ENCODE measurements around the gene RBBP9.
"Not testable (repeated sequence)": the region's sequence is repeated elsewhere in the genome, so short reads cannot be mapped to it uniquely, and the experiment has no call there.

RBBP9 gene

GRCh38 chr20:18533491-18533890 lies 36.5 kb upstream of the RBBP9 start:
- 100% methylated on average over 1 of the region's 1 CpG for WGBS (ENCODE audit: insufficient coverage)
- Histone ChIP-seq H3K36me3 (ENCODE audit: control insufficient read depth in 4 of 4, insufficient read depth in 4 of 4, low read length in 3 of 4) (peaks cover 19 to 79% (median 55%) of the 10 kb centered on the region in 4 experiments), H3K4me3 (ENCODE audit: control insufficient read depth in 1 of 7, extremely low read depth in 1 of 7, insufficient read depth in 4 of 7, low read depth in 2 of 7, low read length in 6 of 7) (no peak overlapping the region), H3K27ac (ENCODE audit: insufficient read depth in 1 of 2, low read depth in 1 of 2, low read length in 2 of 2, poor library complexity in 1 of 2, severe bottlenecking in 2 of 2) (no peak overlapping the region), H3K4me1 (ENCODE audit: control extremely low read depth in 1 of 4, control insufficient read depth in 4 of 4, insufficient read depth in 4 of 4, low read length in 3 of 4) (no peaks in the 10 kb centered on the region), H3K9me3 (ENCODE audit: control extremely low read depth in 1 of 5, control insufficient read depth in 4 of 5, insufficient read depth in 2 of 5, low read depth in 1 of 5, low read length in 4 of 5) (peaks cover 0 to 3% (median 0%) of the 10 kb centered on the region in 5 experiments), H3K27me3 (replicated peaks in 2 of 5; ENCODE audit: control insufficient read depth in 4 of 5, insufficient read depth in 5 of 5, low read length in 4 of 5) (no peaks in the 10 kb centered on the region)
- ChIA-PET POLR2A (no interaction called here), CTCF (no interaction called here)
- no peak for DNase-seq

- no peak for DNase-seq
- Histone ChIP-seq H3K27me3 (replicated peaks in 2 of 5; ENCODE audit: control insufficient read depth in 4 of 5, insufficient read depth in 5 of 5, low read length in 4 of 5) (no peaks in the 10 kb centered on the region), H3K9me3 (ENCODE audit: control extremely low read depth in 1 of 5, control insufficient read depth in 4 of 5, insufficient read depth in 2 of 5, low read depth in 1 of 5, low read length in 4 of 5) (peaks cover 0 to 3% (median 0%) of the 10 kb centered on the region in 5 experiments), H3K36me3 (ENCODE audit: control insufficient read depth in 4 of 4, insufficient read depth in 4 of 4, low read length in 3 of 4) (peaks cover 20 to 83% (median 61%) of the 10 kb centered on the region in 4 experiments), H3K4me1 (ENCODE audit: control extremely low read depth in 1 of 4, control insufficient read depth in 4 of 4, insufficient read depth in 4 of 4, low read length in 3 of 4) (no peaks in the 10 kb centered on the region), H3K4me3 (ENCODE audit: control insufficient read depth in 1 of 7, extremely low read depth in 1 of 7, insufficient read depth in 4 of 7, low read depth in 2 of 7, low read length in 6 of 7) (no peak overlapping the region), H3K27ac (ENCODE audit: insufficient read depth in 1 of 2, low read depth in 1 of 2, low read length in 2 of 2, poor library complexity in 1 of 2, severe bottlenecking in 2 of 2) (no peak overlapping the region)
- WGBS (ENCODE audit: insufficient coverage): 91% methylated on average over 1 of the region's 6 CpGs
- ChIA-PET CTCF (no interaction called here), POLR2A (no interaction called here)
Measured at GRCh38 chr20:18532626-18533025, 35.6 kb upstream of the RBBP9 start.

GRCh38 chr20:18529041-18529440 lies 32.0 kb upstream of the RBBP9 start:
- CTCF ChIA-PET: no interaction called here
- POLR2A ChIA-PET: no interaction called here
- no peaks in the 10 kb centered on the region for H3K4me1 ChIP-seq (ENCODE audit: control extremely low read depth in 1 of 4, control insufficient read depth in 4 of 4, insufficient read depth in 4 of 4, low read length in 3 of 4)
- peaks cover 26 to 89% (median 74%) of the 10 kb centered on the region in 4 experiments for H3K36me3 ChIP-seq (ENCODE audit: control insufficient read depth in 4 of 4, insufficient read depth in 4 of 4, low read length in 3 of 4)
- no peaks in the 10 kb centered on the region for H3K9me3 ChIP-seq (ENCODE audit: control extremely low read depth in 1 of 5, control insufficient read depth in 4 of 5, insufficient read depth in 2 of 5, low read depth in 1 of 5, low read length in 4 of 5)
- DNase-seq: no peak
- no peaks in the 10 kb centered on the region for H3K27me3 ChIP-seq (replicated peaks in 2 of 5; ENCODE audit: control insufficient read depth in 4 of 5, insufficient read depth in 5 of 5, low read length in 4 of 5)
- H3K4me3 ChIP-seq (ENCODE audit: control insufficient read depth in 1 of 7, extremely low read depth in 1 of 7, insufficient read depth in 4 of 7, low read depth in 2 of 7, low read length in 6 of 7): no peak overlapping the region
- no peak overlapping the region for H3K27ac ChIP-seq (ENCODE audit: insufficient read depth in 1 of 2, low read depth in 1 of 2, low read length in 2 of 2, poor library complexity in 1 of 2, severe bottlenecking in 2 of 2)

- POLR2A ChIA-PET: no interaction called here
- Histone ChIP-seq H3K27ac (ENCODE audit: insufficient read depth in 1 of 2, low read depth in 1 of 2, low read length in 2 of 2, poor library complexity in 1 of 2, severe bottlenecking in 2 of 2) (no peak overlapping the region), H3K9me3 (ENCODE audit: control extremely low read depth in 1 of 5, control insufficient read depth in 4 of 5, insufficient read depth in 2 of 5, low read depth in 1 of 5, low read length in 4 of 5) (no peaks in the 10 kb centered on the region), H3K4me1 (ENCODE audit: control extremely low read depth in 1 of 4, control insufficient read depth in 4 of 4, insufficient read depth in 4 of 4, low read length in 3 of 4) (no peaks in the 10 kb centered on the region), H3K4me3 (ENCODE audit: control insufficient read depth in 1 of 7, extremely low read depth in 1 of 7, insufficient read depth in 4 of 7, low read depth in 2 of 7, low read length in 6 of 7) (no peak overlapping the region), H3K36me3 (ENCODE audit: control insufficient read depth in 4 of 4, insufficient read depth in 4 of 4, low read length in 3 of 4) (peaks cover 20 to 80% (median 68%) of the 10 kb centered on the region in 4 experiments), H3K27me3 (replicated peaks in 2 of 5; ENCODE audit: control insufficient read depth in 4 of 5, insufficient read depth in 5 of 5, low read length in 4 of 5) (no peaks in the 10 kb centered on the region)
- 100% methylated on average over 2 of the region's 2 CpGs for WGBS (ENCODE audit: insufficient coverage)
- CTCF ChIA-PET: interaction anchor here (0.6 kb wide), 1 partner anchor 43 kb away, joined by 3 read pairs; no protein-coding TSS in a partner anchor
- no peak for DNase-seq
Measured at GRCh38 chr20:18527836-18528235, 30.8 kb upstream of the RBBP9 start.

GRCh38 chr20:18527339-18527738 lies 30.3 kb upstream of the RBBP9 start:
- WGBS (ENCODE audit: insufficient coverage): no CpG with 5 or more reads among the region's 2 CpGs
- H3K27me3 ChIP-seq (replicated peaks in 2 of 5; ENCODE audit: control insufficient read depth in 4 of 5, insufficient read depth in 5 of 5, low read length in 4 of 5): no peaks in the 10 kb centered on the region
- peaks cover 17 to 75% (median 63%) of the 10 kb centered on the region in 4 experiments for H3K36me3 ChIP-seq (ENCODE audit: control insufficient read depth in 4 of 4, insufficient read depth in 4 of 4, low read length in 3 of 4)
- POLR2A ChIA-PET: no interaction called here
- no peak for DNase-seq
- H3K9me3 ChIP-seq (ENCODE audit: control extremely low read depth in 1 of 5, control insufficient read depth in 4 of 5, insufficient read depth in 2 of 5, low read depth in 1 of 5, low read length in 4 of 5): no peaks in the 10 kb centered on the region
- CTCF ChIA-PET: interaction anchor here (0.6 kb wide), 1 partner anchor 43 kb away, joined by 3 read pairs; no protein-coding TSS in a partner anchor
- no peaks in the 10 kb centered on the region for H3K4me1 ChIP-seq (ENCODE audit: control extremely low read depth in 1 of 4, control insufficient read depth in 4 of 4, insufficient read depth in 4 of 4, low read length in 3 of 4)
- no peak overlapping the region for H3K27ac ChIP-seq (ENCODE audit: insufficient read depth in 1 of 2, low read depth in 1 of 2, low read length in 2 of 2, poor library complexity in 1 of 2, severe bottlenecking in 2 of 2)
- H3K4me3 ChIP-seq (ENCODE audit: control insufficient read depth in 1 of 7, extremely low read depth in 1 of 7, insufficient read depth in 4 of 7, low read depth in 2 of 7, low read length in 6 of 7): no peak overlapping the region

GRCh38 chr20:18526761-18527160 lies 29.7 kb upstream of the RBBP9 start:
- H3K27me3 ChIP-seq (replicated peaks in 2 of 5; ENCODE audit: control insufficient read depth in 4 of 5, insufficient read depth in 5 of 5, low read length in 4 of 5); H3K4me1 ChIP-seq (ENCODE audit: control extremely low read depth in 1 of 4, control insufficient read depth in 4 of 4, insufficient read depth in 4 of 4, low read length in 3 of 4); H3K4me3 ChIP-seq (ENCODE audit: control insufficient read depth in 1 of 7, extremely low read depth in 1 of 7, insufficient read depth in 4 of 7, low read depth in 2 of 7, low read length in 6 of 7); DNase-seq; POLR2A ChIA-PET; CTCF ChIA-PET; H3K9me3 ChIP-seq (ENCODE audit: control extremely low read depth in 1 of 5, control insufficient read depth in 4 of 5, insufficient read depth in 2 of 5, low read depth in 1 of 5, low read length in 4 of 5); H3K27ac ChIP-seq (ENCODE audit: insufficient read depth in 1 of 2, low read depth in 1 of 2, low read length in 2 of 2, poor library complexity in 1 of 2, severe bottlenecking in 2 of 2): not testable (repeated sequence)
- 79% methylated on average over 10 of the region's 14 CpGs for WGBS (ENCODE audit: insufficient coverage)
- H3K36me3 ChIP-seq (ENCODE audit: control insufficient read depth in 4 of 4, insufficient read depth in 4 of 4, low read length in 3 of 4): peaks cover 17 to 75% (median 60%) of the 10 kb centered on the region in 4 experiments

- H3K27me3 ChIP-seq (replicated peaks in 2 of 5; ENCODE audit: control insufficient read depth in 4 of 5, insufficient read depth in 5 of 5, low read length in 4 of 5): no peaks in the 10 kb centered on the region
- peaks cover 17 to 61% (median 50%) of the 10 kb centered on the region in 4 experiments for H3K36me3 ChIP-seq (ENCODE audit: control insufficient read depth in 4 of 4, insufficient read depth in 4 of 4, low read length in 3 of 4)
- H3K9me3 ChIP-seq (ENCODE audit: control extremely low read depth in 1 of 5, control insufficient read depth in 4 of 5, insufficient read depth in 2 of 5, low read depth in 1 of 5, low read length in 4 of 5): no peaks in the 10 kb centered on the region
- POLR2A ChIA-PET: no interaction called here
- H3K4me1 ChIP-seq (ENCODE audit: control extremely low read depth in 1 of 4, control insufficient read depth in 4 of 4, insufficient read depth in 4 of 4, low read length in 3 of 4): no peaks in the 10 kb centered on the region
- CTCF ChIA-PET: interaction anchor here (0.6 kb wide), 1 partner anchor 23 kb away, joined by 3 read pairs; no protein-coding TSS in a partner anchor
- H3K27ac ChIP-seq (ENCODE audit: insufficient read depth in 1 of 2, low read depth in 1 of 2, low read length in 2 of 2, poor library complexity in 1 of 2, severe bottlenecking in 2 of 2): no peak overlapping the region
- no peak for DNase-seq
- WGBS (ENCODE audit: insufficient coverage): 88% methylated on average over 1 of the region's 1 CpG
- no peak overlapping the region for H3K4me3 ChIP-seq (ENCODE audit: control insufficient read depth in 1 of 7, extremely low read depth in 1 of 7, insufficient read depth in 4 of 7, low read depth in 2 of 7, low read length in 6 of 7)
Measured at GRCh38 chr20:18524646-18525045, 27.6 kb upstream of the RBBP9 start.
